22Rv1 (cell line): ENCODE data around the gene CDC37.

ENCODE experiments used
- ZFX ChIP-seq: fragments of 450-650 bp; IDR thresholded peaks from 2 replicates; pipeline ENCODE4 v1.6.1; 2017; ENCODE audit warnings: antibody characterized with exemption, borderline replicate concordance
- TF ChIP-seq, protein P1 (sequence below): fragments of 450-650 bp; IDR thresholded peaks from 2 replicates; pipeline ENCODE4 v1.5.1; 2017; ENCODE audit warnings: mild to moderate bottlenecking

DNA sequence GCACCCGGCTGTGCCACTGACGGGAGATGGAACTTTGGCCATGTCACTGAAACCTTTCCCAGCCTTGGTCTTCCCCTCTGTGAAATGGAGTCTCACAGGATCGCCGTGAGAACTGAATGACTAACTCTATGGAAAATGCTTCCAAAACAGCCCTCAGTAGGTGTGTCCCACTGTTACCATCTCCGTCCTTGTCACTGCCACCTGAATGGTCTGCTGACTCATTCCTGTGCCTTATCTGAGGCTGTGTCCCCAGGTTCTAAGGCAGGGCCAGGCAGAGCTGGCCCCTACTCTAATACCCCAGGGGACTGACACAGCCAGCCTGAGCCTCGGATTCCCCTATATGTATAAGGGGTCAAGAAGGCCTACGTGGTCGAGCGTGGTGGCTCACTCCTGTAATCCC lies 4.5 kb downstream of the CDC37 start:
- TF ChIP-seq, protein P1, sequence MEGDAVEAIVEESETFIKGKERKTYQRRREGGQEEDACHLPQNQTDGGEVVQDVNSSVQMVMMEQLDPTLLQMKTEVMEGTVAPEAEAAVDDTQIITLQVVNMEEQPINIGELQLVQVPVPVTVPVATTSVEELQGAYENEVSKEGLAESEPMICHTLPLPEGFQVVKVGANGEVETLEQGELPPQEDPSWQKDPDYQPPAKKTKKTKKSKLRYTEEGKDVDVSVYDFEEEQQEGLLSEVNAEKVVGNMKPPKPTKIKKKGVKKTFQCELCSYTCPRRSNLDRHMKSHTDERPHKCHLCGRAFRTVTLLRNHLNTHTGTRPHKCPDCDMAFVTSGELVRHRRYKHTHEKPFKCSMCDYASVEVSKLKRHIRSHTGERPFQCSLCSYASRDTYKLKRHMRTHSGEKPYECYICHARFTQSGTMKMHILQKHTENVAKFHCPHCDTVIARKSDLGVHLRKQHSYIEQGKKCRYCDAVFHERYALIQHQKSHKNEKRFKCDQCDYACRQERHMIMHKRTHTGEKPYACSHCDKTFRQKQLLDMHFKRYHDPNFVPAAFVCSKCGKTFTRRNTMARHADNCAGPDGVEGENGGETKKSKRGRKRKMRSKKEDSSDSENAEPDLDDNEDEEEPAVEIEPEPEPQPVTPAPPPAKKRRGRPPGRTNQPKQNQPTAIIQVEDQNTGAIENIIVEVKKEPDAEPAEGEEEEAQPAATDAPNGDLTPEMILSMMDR: no peak
- TF ChIP-seq ZFX: no peak
